ENCODE results near the gene SMIM7. TPM values are rescaled to one million over a fixed set of nuclear protein-coding genes. Genes with fewer than 3 reads are reported as not detected.

The SMIM7 gene
- total RNA-seq, 1 experiment from 2014 or later = 55.9 TPM

DNA sequence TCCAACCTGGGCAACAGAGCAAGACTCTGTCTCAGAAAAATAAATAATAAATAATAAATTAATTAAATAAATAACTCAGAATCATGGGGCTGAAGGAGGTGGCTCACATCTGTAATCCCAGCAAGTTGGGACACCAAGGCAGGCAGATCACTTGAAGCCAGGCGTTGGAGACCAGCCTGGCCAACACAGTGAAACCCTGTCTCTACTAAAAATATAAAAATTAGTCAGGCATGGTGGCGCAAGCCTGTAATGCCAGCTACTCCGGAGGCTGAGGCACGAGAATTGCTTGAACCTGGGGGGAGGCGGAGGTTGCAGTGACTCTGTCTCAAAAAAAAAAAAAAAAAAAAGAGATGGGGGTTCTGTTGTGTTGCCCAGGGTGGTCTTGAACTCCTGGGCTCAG, 8.2 kb upstream of the SMIM7 start (continued):
- TF ChIP-seq, protein P1, sequence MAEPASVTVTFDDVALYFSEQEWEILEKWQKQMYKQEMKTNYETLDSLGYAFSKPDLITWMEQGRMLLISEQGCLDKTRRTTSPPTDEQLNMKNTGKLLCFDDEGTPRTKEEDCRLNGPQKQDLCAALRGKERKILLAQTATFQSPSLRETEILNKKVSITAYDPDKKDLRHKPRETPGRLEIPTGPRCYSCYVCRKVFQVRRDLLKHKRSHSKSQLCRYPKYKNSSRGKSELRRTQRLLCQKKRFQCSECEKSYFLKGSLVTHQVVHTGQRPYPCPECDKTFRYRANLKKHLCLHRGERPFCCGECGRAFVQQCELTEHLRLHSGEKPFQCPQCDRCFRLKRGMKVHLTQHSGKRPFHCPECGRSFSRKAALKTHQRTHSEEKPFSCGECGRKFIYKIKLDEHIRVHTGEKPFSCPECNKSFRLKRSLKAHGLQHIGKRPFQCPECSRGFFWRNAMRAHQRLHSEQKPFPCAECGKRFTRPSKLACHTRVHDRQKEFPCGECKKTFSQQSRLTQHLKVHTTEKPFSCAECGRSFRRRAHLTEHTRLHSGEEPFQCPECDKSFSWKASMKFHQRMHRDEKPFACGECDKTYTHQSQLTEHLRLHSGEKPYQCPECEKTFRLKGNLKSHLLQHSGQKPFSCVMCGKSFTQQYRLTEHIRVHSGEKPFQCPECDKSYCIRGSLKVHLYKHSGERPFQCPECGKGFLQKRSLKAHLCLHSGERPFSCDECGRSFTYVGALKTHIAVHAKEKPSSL (CRISPR knock-in tag; conservative IDR thresholded peaks at IDR 0.05) = no peak
- no peak for TF ChIP-seq IRF2 (CRISPR knock-in tag; IDR thresholded peaks at IDR 0.05; ENCODE audit: borderline replicate concordance, low read depth)
- no peak for TF ChIP-seq HMGA2 (CRISPR knock-in tag; IDR thresholded peaks at IDR 0.05)
- TF ChIP-seq PRRX2 (CRISPR knock-in tag; IDR thresholded peaks at IDR 0.05) = no peak
- TF ChIP-seq CREM (CRISPR knock-in tag; IDR thresholded peaks at IDR 0.05) = no peak
- no peak for TF ChIP-seq ESRRA (CRISPR knock-in tag; IDR thresholded peaks at IDR 0.05; ENCODE audit: borderline replicate concordance)
- TF ChIP-seq, protein P2, sequence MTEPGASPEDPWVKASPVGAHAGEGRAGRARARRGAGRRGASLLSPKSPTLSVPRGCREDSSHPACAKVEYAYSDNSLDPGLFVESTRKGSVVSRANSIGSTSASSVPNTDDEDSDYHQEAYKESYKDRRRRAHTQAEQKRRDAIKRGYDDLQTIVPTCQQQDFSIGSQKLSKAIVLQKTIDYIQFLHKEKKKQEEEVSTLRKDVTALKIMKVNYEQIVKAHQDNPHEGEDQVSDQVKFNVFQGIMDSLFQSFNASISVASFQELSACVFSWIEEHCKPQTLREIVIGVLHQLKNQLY (CRISPR knock-in tag; IDR thresholded peaks at IDR 0.05) = no peak
- TF ChIP-seq FOXK1 (CRISPR knock-in tag; IDR thresholded peaks at IDR 0.05) = no peak
- TF ChIP-seq, protein P3, sequence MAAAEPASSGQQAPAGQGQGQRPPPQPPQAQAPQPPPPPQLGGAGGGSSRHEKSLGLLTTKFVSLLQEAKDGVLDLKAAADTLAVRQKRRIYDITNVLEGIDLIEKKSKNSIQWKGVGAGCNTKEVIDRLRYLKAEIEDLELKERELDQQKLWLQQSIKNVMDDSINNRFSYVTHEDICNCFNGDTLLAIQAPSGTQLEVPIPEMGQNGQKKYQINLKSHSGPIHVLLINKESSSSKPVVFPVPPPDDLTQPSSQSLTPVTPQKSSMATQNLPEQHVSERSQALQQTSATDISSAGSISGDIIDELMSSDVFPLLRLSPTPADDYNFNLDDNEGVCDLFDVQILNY (CRISPR knock-in tag; IDR thresholded peaks at IDR 0.05) = no peak
- TF ChIP-seq, protein P4, sequence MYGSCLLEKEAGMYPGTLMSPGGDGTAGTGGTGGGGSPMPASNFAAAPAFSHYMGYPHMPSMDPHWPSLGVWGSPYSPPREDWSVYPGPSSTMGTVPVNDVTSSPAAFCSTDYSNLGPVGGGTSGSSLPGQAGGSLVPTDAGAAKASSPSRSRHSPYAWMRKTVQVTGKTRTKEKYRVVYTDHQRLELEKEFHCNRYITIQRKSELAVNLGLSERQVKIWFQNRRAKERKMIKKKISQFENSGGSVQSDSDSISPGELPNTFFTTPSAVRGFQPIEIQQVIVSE (CRISPR knock-in tag; IDR thresholded peaks at IDR 0.05; ENCODE audit: borderline replicate concordance) = no peak
- TF ChIP-seq CBFB (CRISPR knock-in tag; IDR thresholded peaks at IDR 0.05; ENCODE audit: low read depth) = no peak

DNA sequence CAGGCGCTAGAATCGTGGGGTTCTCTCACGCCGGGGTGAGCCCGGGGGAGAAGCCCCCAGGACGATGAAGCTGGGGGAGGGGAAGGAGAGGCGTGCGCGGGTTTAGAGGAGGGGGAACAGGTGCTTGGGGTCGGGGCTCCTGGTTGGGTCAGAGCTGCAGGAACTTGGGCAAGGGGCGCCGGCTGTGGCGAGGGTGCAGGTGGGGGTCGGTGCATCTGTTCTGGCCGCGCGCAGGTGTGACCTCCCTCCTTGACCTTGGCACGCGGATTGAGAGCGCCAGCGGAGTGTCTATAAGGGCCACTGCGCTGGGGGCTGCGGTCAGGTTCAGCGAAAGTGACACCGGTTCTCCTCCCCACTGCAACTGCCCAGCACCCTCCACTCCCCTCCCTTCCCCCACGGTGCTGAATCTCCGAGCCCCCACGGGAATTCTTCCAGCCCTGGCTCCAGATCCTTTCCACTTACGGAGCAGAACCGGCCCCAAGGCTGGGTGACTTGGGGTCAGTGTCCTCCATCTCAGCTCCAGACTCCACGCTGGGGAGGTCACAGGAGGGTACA, 1.6 kb upstream of the SMIM7 start:
- peak; percentile 54 for DNase-seq (ENCODE audit: low spot score)
- ChIA-PET CTCF (interaction anchor here (0.5 to 1.6 kb wide), 6 partner anchors 33 to 1242 kb away, joined by 3 to 7 read pairs (median 4); partner anchors contain the start of genes AKAP8L, HAUS8, MED26 and MYO9B), POLR2A (interaction anchor here (0.6 to 1.2 kb wide), 2 partner anchors 25 to 549 kb away, joined by 6 to 8 read pairs; no protein-coding TSS in a partner anchor)
- H3K36me3 Mint-ChIP-seq = peaks cover 21% of the 10 kb centered on the region
- no peak for ATAC-seq
- no peaks in the 10 kb centered on the region for H3K9me3 Mint-ChIP-seq
- peaks cover 11% of the 10 kb centered on the region for H3K4me1 Mint-ChIP-seq
- TF ChIP-seq, protein P5, sequence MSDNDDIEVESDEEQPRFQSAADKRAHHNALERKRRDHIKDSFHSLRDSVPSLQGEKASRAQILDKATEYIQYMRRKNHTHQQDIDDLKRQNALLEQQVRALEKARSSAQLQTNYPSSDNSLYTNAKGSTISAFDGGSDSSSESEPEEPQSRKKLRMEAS (CRISPR knock-in tag; IDR thresholded peaks at IDR 0.05) = peak; percentile 24; the same call in 1 of the 2 replicates
- TF ChIP-seq, protein P6, sequence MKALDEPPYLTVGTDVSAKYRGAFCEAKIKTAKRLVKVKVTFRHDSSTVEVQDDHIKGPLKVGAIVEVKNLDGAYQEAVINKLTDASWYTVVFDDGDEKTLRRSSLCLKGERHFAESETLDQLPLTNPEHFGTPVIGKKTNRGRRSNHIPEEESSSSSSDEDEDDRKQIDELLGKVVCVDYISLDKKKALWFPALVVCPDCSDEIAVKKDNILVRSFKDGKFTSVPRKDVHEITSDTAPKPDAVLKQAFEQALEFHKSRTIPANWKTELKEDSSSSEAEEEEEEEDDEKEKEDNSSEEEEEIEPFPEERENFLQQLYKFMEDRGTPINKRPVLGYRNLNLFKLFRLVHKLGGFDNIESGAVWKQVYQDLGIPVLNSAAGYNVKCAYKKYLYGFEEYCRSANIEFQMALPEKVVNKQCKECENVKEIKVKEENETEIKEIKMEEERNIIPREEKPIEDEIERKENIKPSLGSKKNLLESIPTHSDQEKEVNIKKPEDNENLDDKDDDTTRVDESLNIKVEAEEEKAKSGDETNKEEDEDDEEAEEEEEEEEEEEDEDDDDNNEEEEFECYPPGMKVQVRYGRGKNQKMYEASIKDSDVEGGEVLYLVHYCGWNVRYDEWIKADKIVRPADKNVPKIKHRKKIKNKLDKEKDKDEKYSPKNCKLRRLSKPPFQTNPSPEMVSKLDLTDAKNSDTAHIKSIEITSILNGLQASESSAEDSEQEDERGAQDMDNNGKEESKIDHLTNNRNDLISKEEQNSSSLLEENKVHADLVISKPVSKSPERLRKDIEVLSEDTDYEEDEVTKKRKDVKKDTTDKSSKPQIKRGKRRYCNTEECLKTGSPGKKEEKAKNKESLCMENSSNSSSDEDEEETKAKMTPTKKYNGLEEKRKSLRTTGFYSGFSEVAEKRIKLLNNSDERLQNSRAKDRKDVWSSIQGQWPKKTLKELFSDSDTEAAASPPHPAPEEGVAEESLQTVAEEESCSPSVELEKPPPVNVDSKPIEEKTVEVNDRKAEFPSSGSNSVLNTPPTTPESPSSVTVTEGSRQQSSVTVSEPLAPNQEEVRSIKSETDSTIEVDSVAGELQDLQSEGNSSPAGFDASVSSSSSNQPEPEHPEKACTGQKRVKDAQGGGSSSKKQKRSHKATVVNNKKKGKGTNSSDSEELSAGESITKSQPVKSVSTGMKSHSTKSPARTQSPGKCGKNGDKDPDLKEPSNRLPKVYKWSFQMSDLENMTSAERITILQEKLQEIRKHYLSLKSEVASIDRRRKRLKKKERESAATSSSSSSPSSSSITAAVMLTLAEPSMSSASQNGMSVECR (CRISPR knock-in tag; IDR thresholded peaks at IDR 0.05; ENCODE audit: borderline replicate concordance) = peak; percentile 53; the same call in 1 of the 2 replicates
- TF ChIP-seq KAT7 (CRISPR knock-in tag; IDR thresholded peaks at IDR 0.05; ENCODE audit: borderline replicate concordance) = 0 out of 2 replicates have a peak, but pooled peaks have one; percentile 78
- peak; percentile 88; the same call in 1 of the 2 replicates for TF ChIP-seq ESRRA (CRISPR knock-in tag; IDR thresholded peaks at IDR 0.05; ENCODE audit: borderline replicate concordance)
- TF ChIP-seq, protein P7, sequence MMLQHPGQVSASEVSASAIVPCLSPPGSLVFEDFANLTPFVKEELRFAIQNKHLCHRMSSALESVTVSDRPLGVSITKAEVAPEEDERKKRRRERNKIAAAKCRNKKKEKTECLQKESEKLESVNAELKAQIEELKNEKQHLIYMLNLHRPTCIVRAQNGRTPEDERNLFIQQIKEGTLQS (CRISPR knock-in tag; conservative IDR thresholded peaks at IDR 0.05) = no peak
- H3K27me3 Mint-ChIP-seq (ENCODE audit: low read depth) = no peaks in the 10 kb centered on the region; the same call in 1 of the 2 replicates
- peak overlapping the region; percentile 85 for H3K4me3 Mint-ChIP-seq
- H3K27ac Mint-ChIP-seq = no peak overlapping the region

Measured in WTC11 (cell line).